Dermis microvascular lymphatic vessel endothelial cell (primary cell): Measurements from ENCODE around the gene PROSER3. TPM values are rescaled to one million over a fixed set of nuclear protein-coding genes. Genes with fewer than 3 reads are reported as not detected.
A peak's percentile ranks its signal among the peaks of the same experiment; 100 is the strongest.

ENCODE experiments used
- DNase-seq, 2 donors: peaks; one replicate each; pipeline versions ENCODE4 v3.0.0 to v3.0.0-alpha.2; 2010; ENCODE audit warnings: low read depth in 2 of 2
- total RNA-seq: library from RNA; depleted of rRNA; stranded (reverse); fragments of >200 nt; gene quantifications from 2 replicates; pipeline ENCODE4 v1.2.1, GENCODE V29; 2014

Gene PROSER3
- total RNA-seq, result 1.3 and 1.4 TPM in 2 replicates

DNA sequence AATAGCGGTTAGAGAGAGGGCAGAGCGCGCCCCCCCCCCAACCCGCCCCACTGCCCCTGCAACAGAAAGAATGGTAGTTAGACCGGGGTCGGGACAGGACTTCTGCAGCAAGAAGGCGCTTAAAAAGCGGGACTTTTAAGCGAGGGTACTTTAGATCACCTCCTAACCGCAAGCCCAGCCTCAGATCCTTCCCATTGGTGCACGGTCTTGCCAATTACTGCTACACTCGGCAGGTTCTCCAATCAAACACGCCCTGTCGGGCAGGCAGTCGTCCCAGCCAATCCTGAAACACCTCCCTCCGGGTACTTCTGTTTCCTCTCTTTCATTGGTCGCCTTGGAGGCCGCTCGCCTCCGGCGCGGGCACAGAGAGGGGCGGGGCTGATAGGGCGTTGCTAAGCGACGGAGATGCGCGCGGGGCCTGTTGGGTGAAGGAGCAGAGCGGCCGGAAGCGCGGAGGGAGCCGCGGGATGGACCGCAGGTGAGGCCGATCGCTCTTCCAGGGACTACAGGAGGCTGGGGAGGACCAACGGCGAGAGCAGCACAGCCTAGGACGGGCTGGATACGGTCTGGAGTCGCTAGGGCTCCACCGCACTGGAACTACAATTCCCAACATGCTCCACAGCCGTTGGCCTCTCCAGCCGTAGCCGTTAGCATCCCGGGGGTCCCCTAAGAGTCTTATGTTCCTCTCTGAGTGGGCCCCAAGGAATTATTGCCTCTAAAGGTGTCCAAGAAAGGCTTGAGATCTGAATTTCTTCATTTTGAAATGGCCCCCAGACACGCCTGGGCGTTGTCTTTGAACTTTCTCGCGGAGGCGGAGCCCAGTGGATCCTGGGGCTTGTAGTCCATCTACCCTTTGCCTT is at the start of gene PROSER3:
PROSER3 (plus strand) TSS at position 428 of the 860 bp plus-strand sequence; CDS start at position 468, 40 bp downstream.
- DNase-seq, result peak; percentile 99 to 100

DNA sequence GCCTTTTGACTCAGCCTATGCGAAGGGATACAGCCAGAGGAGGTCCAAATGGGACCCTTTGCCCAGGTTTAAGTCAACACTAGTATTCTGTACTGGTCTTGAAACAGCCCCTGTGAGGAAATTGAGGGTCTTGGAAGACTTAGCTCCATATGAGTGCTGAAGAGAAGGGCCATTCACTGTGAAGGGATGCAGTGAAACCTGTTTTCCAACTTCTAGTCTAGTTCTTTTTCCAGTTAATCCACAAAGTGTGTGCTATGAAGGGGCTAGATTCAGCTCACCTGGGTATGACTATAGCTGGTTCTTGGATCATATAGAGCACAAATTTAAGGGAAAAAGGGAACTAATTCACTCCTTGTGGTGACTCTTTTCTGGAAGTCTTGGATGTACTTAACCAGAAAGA is 49.6 kb upstream of the PROSER3 start:
- no peak for DNase-seq

DNA sequence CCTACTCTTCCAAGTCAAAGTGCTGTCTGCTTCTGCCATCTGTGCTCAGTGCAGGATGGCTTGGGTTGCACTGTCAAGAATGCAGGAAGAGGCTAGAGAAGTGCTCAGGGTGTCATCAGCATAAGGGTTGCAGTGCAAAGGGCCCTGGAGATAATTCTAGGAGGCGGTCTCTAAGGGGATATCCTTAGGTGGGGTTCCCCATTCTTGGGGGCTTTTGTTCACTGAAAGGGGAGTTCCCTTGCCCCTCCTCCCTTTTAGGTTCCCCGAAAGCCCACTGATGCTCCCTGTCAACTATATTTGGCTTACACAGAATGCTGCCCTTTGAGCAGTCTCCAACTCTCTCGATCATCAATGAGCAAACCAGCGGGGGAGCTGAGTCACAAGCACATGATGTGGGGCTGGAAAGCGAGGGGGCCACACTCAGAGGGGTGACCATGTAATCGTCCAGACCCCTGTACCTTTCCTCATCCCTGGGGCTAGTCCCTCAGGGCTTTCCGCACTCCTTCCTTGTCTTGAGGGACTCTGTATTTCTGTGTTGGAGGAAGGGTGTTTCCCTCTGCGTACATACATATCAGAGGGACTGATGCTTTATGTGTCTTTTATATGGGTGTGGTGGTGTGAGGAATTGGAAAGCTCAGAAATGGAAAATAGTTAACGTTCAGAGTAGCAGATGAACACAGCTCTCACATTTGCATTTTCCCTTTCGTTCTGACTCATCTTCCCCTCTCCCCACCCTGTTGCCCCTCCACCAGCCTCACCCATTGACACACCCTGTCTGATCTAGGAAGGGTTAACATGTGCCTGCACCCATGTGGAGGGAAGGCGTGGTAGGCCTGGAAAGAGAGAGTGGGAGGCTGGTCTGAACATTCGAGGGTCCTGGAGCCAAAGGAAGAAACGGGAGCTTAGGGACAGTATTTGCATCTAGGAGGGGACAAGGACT is 46.9 kb upstream of the PROSER3 start:
- no peak for DNase-seq

DNA sequence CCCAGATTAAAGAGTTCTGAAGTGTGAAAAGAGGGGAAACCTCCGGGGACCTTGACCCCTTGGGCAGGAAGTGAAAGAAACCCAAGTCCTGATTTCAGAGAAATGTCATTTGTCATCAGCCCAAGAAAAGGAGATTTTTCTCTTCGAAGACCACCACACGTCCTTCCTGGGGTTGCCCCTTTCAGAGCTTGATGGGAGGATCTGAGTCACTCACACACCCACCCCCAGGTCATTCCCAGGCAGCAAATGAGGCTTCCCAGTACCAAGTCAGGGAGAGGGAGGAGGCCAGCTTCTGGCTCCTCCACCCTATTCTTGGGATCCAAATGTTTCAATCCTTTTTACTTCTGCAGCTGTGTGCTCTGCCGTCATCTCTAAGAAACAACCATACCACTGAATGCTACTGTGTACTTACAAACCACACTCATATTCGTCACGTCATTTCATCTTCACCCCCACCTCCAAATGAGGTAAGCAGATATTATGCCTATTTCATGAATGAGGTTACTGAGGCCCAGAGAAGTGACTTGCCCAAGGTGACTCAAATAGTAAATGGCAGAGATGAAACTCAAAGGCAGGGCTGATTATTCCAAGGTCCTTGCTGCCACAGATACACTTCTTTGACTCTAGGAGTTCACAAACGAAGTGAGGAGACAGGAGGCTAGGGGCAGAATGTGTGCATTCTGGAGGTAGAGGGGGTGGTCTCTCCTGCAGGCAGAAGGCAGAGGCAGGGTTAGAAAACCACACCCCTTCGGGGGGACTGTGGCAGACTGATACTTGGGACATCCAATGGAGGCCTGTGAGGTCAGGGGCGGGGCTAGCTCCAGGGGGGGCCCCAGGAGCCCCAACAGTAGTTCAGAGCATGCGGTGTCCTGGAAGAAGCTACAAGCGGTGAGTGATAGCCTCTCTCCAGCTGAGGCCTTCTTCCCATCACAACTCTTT is 45.1 kb upstream of the PROSER3 start:
- DNase-seq, result no peak

DNA sequence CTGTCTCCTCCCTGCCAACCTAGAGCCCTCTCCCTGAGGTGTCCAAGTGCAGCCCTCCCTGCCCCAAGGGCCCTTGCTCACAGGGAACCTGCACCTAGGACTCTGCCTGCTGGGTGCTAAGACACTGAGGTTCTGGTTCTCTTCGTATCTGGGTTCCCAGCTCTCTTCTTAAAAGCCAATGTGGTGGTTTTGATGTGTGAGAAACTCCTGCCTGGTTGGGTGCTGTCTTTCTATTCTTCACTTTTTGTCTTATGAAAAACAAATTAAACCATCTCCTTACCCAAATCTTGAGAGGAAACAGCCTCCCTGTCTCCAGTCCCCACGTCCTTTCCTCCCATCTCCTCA is 44.5 kb upstream of the PROSER3 start:
- no peak for DNase-seq

DNA sequence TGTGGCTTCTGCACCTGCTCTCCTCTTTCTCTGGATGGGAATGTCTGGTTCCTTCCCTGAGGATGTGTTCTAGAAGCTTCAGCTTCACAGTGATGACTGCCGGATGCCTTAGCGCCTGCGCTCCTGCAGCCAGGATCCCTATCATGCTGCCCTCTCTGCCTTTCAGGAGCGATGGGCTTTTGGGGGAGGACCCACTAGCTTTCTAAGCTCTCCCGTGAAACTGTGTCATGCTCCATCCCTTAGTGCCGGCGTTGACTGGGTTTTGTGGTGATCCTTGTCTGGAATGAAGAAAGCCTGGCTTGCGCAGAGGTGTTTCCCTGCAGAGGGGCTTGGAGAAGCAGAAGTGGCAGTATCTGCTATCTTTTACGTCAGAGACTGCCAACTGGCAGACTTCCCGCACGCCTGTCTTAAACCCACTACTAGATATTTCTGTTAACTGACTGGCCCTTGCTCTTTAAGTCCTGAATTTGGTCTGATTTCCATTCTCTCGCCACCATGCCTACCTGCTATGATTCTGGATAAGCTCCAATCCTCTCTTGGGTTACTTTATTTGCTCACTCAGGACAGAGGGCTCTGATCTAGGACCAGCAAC is 44.0 kb upstream of the PROSER3 start:
- DNase-seq, result no peak

DNA sequence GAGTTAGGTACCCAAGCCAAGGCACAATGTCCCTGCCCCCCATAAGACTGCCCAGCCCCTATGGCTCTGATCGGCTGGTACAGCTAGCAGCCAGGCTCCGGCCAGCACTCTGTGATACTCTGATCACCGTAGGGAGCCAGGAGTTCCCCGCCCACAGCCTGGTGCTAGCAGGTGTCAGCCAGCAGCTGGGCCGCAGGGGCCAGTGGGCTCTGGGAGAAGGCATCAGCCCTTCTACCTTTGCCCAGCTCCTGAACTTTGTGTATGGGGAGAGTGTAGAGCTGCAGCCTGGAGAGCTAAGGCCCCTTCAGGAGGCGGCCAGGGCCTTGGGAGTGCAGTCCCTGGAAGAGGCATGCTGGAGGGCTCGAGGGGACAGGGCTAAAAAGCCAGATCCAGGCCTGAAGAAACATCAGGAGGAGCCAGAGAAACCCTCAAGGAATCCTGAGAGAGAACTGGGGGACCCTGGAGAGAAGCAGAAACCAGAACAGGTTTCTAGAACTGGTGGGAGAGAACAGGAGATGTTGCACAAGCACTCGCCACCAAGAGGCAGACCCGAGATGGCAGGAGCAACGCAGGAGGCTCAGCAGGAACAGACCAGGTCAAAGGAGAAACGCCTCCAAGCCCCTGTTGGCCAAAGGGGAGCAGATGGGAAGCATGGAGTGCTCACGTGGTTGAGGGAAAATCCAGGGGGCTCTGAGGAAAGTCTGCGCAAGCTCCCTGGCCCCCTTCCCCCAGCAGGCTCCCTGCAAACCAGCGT is 43.2 kb upstream of the PROSER3 start:
- DNase-seq, result no peak

DNA sequence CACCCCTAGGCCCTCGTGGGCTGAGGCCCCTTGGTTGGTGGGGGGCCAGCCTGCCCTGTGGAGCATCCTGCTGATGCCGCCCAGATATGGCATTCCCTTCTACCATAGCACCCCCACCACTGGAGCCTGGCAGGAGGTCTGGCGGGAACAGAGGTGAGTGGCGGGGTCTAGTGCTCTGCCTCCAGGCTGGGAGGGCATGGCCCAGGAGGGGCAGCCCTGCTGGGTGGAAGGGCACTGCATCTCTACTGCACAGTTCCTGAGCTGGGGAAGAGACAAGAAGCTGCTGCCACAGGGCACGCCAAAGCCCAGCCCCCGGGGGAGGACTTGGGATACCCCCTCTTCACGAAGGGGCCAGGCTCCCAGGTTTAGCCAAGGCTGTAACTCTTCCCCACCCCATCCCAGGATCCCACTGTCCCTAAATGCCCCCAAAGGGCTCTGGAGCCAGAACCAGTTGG is 42.6 kb upstream of the PROSER3 start:
- DNase-seq, result no peak

DNA sequence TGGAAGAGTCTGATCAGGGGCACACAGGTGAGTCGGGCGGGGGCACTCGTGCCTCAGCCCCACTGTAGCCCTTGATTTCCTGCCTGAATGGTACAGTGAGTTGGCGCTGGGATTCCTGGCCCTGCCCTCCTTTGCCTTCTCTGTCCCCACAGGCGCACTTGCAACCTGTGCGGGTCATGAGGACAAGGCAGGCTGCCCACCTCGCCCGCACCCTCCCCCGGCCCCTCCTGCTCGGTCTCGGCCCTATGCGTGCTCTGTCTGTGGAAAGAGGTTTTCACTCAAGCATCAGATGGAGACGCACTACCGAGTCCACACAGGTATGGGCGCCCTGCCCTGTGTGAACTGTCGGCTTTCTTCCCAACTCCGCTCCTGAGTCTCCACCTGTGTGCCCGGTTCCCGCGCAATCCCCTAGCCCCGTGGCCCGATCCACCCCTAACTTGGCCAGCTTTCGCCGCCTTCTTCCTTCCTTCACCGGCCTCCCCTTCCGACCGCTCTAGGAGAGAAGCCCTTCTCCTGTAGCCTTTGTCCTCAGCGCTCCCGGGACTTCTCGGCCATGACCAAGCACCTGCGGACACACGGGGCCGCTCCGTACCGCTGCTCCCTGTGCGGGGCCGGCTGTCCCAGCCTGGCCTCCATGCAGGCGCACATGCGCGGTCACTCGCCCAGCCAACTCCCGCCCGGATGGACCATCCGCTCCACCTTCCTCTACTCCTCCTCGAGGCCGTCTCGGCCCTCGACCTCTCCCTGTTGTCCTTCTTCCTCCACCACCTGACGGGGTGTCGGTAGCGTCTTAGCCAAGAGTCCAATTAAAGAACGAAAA is 41.8 kb upstream of the PROSER3 start:
- DNase-seq, result peak in 1 of 2 donors; percentile 45

DNA sequence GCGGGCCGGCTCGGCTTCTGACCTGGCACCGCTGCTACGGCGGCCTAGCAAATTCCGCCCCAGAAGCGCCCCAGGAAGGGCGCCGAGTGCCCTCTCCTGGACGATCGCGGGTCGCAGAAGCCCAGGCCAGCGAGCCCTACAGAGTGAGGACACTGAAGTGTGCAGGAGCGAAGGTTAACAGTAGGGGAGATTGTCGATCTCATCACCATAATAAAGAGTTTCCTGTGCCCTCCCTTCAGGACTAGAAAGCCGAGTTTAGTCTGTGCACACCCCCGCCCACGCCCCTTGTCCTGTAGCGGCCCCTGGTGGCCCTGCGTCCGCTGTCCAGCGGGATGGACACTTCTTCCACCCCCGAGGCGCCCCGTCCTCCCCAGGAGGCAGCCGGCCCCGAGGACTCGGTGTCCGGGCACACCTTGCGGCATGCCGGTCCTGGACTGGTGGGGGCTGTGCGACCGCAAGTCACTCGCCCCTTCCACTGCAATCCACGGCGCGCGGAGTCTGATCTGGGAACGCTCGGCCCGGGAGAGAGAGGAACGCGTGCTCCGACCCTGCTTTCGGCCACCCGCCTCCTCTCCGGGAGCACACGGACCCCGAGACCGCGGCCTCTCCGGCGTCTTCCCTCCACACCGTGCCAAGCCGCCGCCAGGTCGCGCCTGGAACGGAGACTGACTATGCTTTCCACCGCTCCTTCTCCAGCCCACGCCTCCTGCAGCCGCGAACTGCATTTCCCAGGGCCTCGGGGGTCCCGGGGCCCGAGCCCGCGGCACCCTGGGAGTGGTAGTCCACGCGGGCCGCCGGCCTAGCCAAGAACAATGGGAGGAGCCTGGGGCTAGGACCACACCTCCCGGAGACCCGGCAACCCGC is 40.9 kb upstream of the PROSER3 start:
- DNase-seq, result peak; percentile 90 to 97

DNA sequence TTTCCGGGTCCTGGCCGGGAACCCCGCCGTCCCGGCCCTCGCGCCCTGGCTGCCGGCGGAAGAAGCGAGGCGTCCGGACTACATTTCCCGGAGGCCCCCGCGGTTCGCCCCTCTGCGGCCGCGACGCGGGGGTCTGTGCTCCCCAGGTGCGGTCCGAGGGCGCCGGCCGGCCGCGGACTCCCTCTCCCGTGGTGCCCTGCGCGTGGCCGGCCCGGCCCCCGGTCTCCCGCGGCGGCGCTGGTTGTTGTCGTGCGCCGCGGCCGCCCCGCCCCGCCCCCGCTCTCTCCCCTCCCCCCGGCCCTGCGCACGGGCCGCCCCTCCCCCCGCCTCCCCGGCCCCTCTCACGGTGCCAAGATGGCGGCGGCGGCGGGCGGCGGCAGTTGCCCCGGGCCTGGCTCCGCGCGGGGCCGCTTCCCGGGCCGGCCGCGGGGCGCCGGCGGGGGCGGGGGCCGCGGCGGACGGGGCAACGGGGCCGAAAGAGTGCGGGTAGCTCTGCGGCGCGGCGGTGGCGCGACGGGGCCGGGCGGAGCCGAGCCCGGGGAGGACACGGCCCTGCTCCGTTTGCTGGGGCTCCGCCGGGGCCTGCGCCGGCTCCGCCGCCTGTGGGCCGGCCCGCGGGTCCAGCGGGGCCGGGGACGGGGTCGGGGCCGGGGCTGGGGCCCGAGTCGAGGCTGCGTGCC is 40.2 kb upstream of the PROSER3 start, which contains the start of gene KMT2B:
KMT2B (plus strand) TSS at position 339 of the 680 bp plus-strand sequence; CDS start at position 355, 16 bp downstream.
- DNase-seq, result no peak

DNA sequence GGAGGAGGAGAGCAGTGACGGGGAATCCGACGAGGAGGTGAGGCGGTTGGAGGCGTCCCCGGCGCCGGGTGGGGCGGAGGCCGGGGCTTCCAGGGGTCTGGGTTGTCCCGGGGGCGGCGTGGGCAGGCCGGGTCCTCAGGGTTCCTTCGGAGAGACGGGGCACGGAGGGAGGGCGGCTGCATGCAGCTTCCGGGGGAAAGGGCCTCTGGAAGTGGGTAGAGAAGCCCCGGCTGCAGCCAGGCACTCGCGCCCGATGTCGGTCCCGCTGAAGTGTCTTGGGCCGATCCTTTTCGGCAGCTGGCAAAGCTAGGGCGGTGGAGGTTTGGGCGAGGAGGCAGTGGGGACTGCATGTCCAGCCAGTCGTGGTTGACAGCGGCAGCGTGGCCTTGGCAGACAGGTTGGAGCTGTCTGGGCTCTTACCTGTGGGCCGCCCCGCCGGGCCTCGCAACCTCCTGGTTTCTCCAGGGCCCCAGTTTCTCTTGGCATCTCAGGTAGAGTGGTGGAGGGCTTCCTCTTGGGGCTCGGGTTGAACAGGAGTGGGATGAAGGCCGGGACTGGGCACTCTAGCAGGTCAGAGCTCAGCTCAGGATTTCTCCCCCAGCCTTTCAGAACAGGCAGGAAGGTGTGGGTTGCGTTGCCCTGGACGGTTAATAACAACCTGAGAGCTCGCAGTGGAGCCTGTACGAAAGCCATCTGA is 39.5 kb upstream of the PROSER3 start:
- peak in 1 of 2 donors; percentile 37 for DNase-seq

DNA sequence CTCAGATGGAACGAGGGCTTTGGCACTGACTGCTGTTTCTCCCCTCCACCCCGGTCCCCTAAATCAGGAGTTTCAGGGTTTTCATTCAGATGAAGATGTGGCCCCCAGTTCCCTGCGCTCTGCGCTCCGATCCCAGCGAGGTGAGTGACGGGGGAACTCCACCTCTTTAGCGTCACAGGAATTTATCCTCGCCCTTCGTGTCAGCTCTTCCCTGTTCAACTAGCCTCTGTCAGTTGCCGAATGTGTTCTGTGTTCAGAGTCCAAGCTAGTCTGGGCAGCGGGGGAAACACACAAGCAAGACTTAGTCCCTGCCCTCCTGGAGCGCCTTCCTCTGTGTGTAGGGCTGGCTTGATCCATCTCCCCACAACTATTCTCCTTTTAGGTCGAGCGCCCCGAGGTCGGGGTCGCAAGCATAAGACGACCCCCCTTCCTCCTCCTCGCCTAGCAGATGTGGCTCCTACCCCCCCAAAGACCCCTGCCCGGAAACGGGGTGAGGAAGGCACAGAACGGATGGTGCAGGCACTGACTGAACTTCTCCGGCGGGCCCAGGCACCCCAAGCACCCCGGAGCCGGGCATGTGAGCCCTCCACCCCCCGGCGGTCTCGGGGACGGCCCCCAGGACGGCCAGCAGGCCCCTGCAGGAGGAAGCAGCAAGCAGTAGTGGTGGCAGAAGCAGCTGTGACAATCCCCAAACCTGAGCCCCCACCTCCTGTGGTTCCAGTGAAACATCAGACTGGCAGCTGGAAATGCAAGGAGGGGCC is 38.4 kb upstream of the PROSER3 start:
- no peak for DNase-seq

DNA sequence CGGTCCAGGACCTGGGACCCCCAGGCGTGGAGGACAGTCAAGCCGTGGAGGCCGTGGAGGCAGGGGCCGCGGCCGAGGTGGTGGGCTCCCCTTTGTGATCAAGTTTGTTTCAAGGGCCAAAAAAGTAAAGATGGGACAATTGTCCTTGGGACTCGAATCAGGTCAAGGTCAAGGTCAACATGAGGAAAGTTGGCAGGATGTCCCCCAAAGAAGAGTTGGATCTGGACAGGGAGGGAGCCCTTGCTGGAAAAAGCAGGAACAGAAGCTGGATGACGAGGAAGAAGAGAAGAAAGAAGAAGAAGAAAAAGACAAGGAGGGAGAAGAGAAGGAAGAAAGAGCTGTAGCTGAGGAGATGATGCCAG is 37.8 kb upstream of the PROSER3 start:
- no peak for DNase-seq

DNA sequence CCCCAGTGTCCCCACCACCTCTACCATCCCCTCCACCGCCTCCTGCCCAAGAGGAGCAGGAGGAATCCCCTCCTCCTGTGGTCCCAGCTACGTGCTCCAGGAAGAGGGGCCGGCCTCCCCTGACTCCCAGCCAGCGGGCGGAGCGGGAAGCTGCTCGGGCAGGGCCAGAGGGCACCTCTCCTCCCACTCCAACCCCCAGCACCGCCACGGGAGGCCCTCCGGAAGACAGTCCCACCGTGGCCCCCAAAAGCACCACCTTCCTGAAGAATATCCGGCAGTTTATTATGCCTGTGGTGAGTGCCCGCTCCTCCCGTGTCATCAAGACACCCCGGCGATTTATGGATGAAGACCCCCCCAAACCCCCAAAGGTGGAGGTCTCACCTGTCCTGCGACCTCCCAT is 37.3 kb upstream of the PROSER3 start:
- no peak for DNase-seq

DNA sequence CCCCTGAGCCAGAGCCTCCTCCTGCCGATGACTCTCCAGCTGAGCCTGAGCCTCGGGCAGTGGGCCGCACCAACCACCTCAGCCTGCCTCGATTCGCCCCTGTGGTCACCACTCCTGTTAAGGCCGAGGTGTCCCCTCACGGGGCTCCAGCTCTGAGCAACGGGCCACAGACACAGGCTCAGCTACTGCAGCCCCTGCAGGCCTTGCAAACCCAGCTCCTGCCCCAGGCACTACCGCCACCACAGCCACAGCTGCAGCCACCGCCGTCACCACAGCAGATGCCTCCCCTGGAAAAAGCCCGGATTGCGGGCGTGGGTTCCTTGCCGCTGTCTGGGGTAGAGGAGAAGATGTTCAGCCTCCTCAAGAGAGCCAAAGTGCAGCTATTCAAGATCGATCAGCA is 36.6 kb upstream of the PROSER3 start:
- DNase-seq, result no peak
